ENCODE data around the gene TOGARAM1. TPM values are rescaled to one million over a fixed set of nuclear protein-coding genes. Genes with fewer than 3 reads are reported as not detected.

Gene TOGARAM1
- total RNA-seq, 1 experiment from 2014 or later, result 6.3 TPM

DNA sequence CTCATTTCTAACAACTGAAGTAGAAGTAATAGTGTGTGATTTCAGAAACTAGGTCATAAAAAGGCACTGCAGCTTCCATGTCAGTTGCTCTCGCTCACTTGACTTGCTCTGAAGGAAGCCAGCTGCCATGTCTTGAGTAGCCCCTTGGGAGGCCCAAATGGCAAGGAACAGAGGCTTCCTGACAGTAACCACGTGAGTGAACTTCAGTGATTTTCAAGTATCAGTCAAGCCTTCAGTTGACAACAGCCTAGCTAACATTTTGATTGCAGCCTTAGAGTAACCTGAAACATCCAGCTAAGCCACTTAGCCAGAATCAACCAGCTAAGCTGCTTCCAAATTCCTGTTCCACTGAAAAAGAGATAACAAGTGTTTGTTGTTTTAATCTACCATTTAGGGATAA, 26.7 kb downstream of the TOGARAM1 start:
- no peaks in the 10 kb centered on the region for H3K9me2 ChIP-seq (replicated peaks; ENCODE audit: low read length)
- ChIA-PET POLR2A (ENCODE audit: unreplicated experiment) (interaction anchor here (0.5 kb wide), 1 partner anchor 10 kb away, joined by 8 read pairs; no protein-coding TSS in a partner anchor), CTCF (no interaction called here)
- no peak for TF ChIP-seq EZH2phosphoT487 (IDR thresholded peaks at IDR 0.05; ENCODE audit: borderline replicate concordance, low read length)
- no peak for TF ChIP-seq EZH2 (IDR thresholded peaks at IDR 0.05; ENCODE audit: low read length, unreplicated experiment)
- TF ChIP-seq, protein P1, sequence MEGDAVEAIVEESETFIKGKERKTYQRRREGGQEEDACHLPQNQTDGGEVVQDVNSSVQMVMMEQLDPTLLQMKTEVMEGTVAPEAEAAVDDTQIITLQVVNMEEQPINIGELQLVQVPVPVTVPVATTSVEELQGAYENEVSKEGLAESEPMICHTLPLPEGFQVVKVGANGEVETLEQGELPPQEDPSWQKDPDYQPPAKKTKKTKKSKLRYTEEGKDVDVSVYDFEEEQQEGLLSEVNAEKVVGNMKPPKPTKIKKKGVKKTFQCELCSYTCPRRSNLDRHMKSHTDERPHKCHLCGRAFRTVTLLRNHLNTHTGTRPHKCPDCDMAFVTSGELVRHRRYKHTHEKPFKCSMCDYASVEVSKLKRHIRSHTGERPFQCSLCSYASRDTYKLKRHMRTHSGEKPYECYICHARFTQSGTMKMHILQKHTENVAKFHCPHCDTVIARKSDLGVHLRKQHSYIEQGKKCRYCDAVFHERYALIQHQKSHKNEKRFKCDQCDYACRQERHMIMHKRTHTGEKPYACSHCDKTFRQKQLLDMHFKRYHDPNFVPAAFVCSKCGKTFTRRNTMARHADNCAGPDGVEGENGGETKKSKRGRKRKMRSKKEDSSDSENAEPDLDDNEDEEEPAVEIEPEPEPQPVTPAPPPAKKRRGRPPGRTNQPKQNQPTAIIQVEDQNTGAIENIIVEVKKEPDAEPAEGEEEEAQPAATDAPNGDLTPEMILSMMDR (conservative IDR thresholded peaks at IDR 0.05; ENCODE audit: low read depth, low read length), result no peak
- no peak overlapping the region for H3K9ac ChIP-seq (ENCODE audit: low read length)
- peaks cover 14% of the 10 kb centered on the region; the same call in 1 of the 2 replicates for H3K79me2 ChIP-seq (ENCODE audit: low read length)
- no peaks in the 10 kb centered on the region for H3F3A ChIP-seq (ENCODE audit: low read length, unreplicated experiment)
- DNase-seq, result no peak
- H3K36me3 ChIP-seq (ENCODE audit: low read depth, low read length), result no peaks in the 10 kb centered on the region
- BruUV-seq (replicated peaks), result no TSS peak
- no peak overlapping the region for H2AFZ ChIP-seq (ENCODE audit: low read length)
- intact Hi-C loops (cut with micrococcal nuclease), result no loop called here
- no peaks in the 10 kb centered on the region for H4K20me1 ChIP-seq (ENCODE audit: low read length)
- H3K4me3 ChIP-seq (ENCODE audit: low read length), result no peak overlapping the region
- ATAC-seq, result no peak
- no peaks in the 10 kb centered on the region for H3K27me3 ChIP-seq (ENCODE audit: low read length)
- H3K27ac ChIP-seq (ENCODE audit: low read length), result no peak overlapping the region
- H3K9me3 ChIP-seq (ENCODE audit: low read length), result no peaks in the 10 kb centered on the region
- H3K4me2 ChIP-seq (ENCODE audit: low read length), result no peak overlapping the region
- H3K4me1 ChIP-seq (ENCODE audit: insufficient read depth, low read length), result peaks cover 4% of the 10 kb centered on the region; the same call in 1 of the 2 replicates

DNA sequence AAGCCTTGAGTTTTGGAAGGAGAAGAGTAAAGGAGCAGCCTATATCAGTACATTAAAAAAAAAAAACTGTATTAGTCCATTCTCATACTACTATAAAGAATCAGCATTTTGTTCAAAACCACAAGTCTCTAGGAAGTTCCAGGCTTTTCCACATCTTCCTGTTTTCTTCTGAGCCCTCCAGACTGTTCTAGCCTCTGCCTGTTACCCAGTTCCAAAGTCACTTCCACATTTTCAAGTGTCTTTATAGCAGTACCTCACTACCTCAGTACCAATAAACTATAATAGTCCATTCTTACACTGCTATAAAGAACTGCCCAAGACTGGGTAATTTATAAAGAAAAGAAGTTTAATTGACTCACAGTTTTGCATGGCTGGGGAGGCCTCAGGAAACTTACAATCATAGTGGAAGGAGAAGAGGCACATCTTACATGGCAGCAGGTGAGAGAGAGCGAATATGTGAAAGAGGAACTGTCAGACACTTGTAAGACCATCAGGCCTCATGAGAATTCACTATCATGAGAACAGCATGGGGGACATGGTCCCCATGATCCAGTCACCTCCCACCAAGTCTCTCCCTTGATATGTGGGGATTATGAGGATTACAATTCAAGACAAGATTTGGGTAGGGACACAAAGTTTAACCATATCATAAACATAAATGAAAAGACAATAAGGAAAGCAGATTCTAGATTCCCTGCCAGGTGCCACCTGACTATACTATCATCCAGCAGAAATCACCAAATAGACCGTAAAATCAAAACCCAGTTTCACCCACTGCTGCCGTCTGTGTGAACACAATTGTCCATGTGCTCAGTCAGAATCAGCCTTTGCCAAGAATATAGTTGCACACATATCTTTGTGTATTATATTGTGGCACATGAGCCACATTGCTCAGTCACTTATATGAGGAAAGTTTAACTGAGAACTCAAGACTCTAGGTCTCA, 27.8 kb downstream of the TOGARAM1 start:
- Histone ChIP-seq H3K27ac (ENCODE audit: low read length) (no peak overlapping the region), H3F3A (ENCODE audit: low read length, unreplicated experiment) (no peaks in the 10 kb centered on the region), H3K4me2 (ENCODE audit: low read length) (no peak overlapping the region), H3K4me3 (ENCODE audit: low read length) (no peak overlapping the region), H4K20me1 (ENCODE audit: low read length) (no peaks in the 10 kb centered on the region), H3K4me1 (ENCODE audit: insufficient read depth, low read length) (peaks cover 4% of the 10 kb centered on the region; the same call in 1 of the 2 replicates), H3K9me2 (replicated peaks; ENCODE audit: low read length) (no peaks in the 10 kb centered on the region), H3K36me3 (ENCODE audit: low read depth, low read length) (no peaks in the 10 kb centered on the region), H2AFZ (ENCODE audit: low read length) (no peak overlapping the region), H3K9ac (ENCODE audit: low read length) (no peak overlapping the region), H3K27me3 (ENCODE audit: low read length) (no peaks in the 10 kb centered on the region), H3K79me2 (ENCODE audit: low read length) (peaks cover 16% of the 10 kb centered on the region; the same call in 1 of the 2 replicates), H3K9me3 (ENCODE audit: low read length) (no peaks in the 10 kb centered on the region)
- no TSS peak for BruUV-seq (replicated peaks)
- TF ChIP-seq, protein P1 (conservative IDR thresholded peaks at IDR 0.05; ENCODE audit: low read depth, low read length), result no peak
- TF ChIP-seq EZH2 (IDR thresholded peaks at IDR 0.05; ENCODE audit: low read length, unreplicated experiment), result no peak
- TF ChIP-seq EZH2phosphoT487 (IDR thresholded peaks at IDR 0.05; ENCODE audit: borderline replicate concordance, low read length), result no peak
- intact Hi-C loops (cut with micrococcal nuclease), result loop anchor here (2.0 kb wide), 1 partner anchor 13 kb away; no protein-coding TSS in a partner anchor
- ChIA-PET POLR2A (ENCODE audit: unreplicated experiment) (no interaction called here), CTCF (no interaction called here)
- no peak for ATAC-seq
- DNase-seq, result no peak

Data from PC-3 (cell line).